ENCODE data around the gene MTX1. TPM values are rescaled to one million over a fixed set of nuclear protein-coding genes. Genes with fewer than 3 reads are reported as not detected.

The MTX1 gene
- total and polyA plus RNA-seq, 9 of the 15 experiments (the other 6 are each of a cell fraction or from before 2014, with no cell fraction given) = 29.1 to 98.4 (median 66.9) TPM

DNA sequence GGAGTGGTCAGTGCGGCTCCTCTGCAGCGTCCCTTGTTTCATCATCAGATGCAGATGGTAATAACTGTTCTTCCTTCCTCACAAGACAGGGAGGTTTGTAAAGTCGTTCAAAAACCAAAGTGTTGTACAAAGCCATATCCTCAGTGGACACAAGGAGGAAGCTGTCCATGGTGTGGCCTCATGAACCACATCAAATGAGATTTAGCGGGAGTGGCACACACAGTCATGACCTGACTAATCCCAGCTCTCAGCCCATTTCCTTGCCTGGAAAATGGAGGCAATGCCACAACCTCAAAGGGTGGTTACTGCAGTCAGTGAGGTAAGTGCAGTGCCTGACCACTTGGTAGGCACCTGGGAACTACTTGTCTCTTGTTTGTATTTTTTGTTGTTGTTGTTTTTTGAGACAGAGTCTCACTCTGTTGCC is 33.4 kb downstream of the MTX1 start (continued):
- TF ChIP-seq MCM2 (IDR thresholded peaks at IDR 0.05; ENCODE audit: low read depth) (no peak), ZNF347 (CRISPR knock-in tag; IDR thresholded peaks at IDR 0.05; ENCODE audit: low read depth) (no peak), FOXP4 (CRISPR knock-in tag; IDR thresholded peaks at IDR 0.05; ENCODE audit: borderline replicate concordance) (no peak), BCOR (IDR thresholded peaks at IDR 0.05) (peak; percentile 94), SRSF9 (IDR thresholded peaks at IDR 0.05; ENCODE audit: borderline replicate concordance, low read depth, low read length) (no peak), HDAC1 (IDR thresholded peaks at IDR 0.05) (no peak), NR3C1 (CRISPR knock-in tag; IDR thresholded peaks at IDR 0.05) (no peak), ZNF212 (CRISPR knock-in tag; IDR thresholded peaks at IDR 0.05) (no peak), ZNF277 (CRISPR knock-in tag; IDR thresholded peaks at IDR 0.05; ENCODE audit: borderline replicate concordance) (no peak), GMEB1 (CRISPR knock-in tag; IDR thresholded peaks at IDR 0.05) (no peak), ZBTB34 (CRISPR knock-in tag; IDR thresholded peaks at IDR 0.05) (no peak), PRMT5 (CRISPR knock-in tag; IDR thresholded peaks at IDR 0.05) (no peak)
- TF ChIP-seq, protein P1, sequence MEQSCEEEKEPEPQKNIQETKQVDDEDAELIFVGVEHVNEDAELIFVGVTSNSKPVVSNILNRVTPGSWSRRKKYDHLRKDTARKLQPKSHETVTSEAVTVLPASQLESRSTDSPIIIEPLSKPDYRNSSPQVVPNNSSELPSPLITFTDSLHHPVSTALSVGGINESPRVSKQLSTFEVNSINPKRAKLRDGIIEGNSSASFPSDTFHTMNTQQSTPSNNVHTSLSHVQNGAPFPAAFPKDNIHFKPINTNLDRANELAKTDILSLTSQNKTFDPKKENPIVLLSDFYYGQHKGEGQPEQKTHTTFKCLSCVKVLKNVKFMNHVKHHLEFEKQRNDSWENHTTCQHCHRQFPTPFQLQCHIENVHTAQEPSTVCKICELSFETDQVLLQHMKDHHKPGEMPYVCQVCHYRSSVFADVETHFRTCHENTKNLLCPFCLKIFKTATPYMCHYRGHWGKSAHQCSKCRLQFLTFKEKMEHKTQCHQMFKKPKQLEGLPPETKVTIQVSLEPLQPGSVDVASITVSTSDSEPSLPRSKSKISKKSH (CRISPR knock-in tag; IDR thresholded peaks at IDR 0.05) = no peak
- TF ChIP-seq, protein P2, sequence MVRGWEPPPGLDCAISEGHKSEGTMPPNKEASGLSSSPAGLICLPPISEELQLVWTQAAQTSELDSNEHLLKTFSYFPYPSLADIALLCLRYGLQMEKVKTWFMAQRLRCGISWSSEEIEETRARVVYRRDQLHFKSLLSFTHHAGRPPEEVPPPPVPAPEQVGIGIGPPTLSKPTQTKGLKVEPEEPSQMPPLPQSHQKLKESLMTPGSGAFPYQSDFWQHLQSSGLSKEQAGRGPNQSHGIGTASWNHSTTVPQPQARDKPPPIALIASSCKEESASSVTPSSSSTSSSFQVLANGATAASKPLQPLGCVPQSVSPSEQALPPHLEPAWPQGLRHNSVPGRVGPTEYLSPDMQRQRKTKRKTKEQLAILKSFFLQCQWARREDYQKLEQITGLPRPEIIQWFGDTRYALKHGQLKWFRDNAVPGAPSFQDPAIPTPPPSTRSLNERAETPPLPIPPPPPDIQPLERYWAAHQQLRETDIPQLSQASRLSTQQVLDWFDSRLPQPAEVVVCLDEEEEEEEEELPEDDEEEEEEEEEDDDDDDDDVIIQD (CRISPR knock-in tag; IDR thresholded peaks at IDR 0.05) = no peak

All from K562 (cell line).